ENCODE results near the gene SGSM2. TPM values are rescaled to one million over a fixed set of nuclear protein-coding genes. Genes with fewer than 3 reads are reported as not detected.

SGSM2 gene
- total and polyA plus RNA-seq, 2 donors (not counting 1 experiment from before 2014, with no cell fraction given): 139 to 181 TPM

GRCh38 chr17:2388020-2388682 lies 50.9 kb downstream of the SGSM2 start:
- no peaks in the 10 kb centered on the region for H3K27me3 ChIP-seq (replicated peaks in 1 of 4; ENCODE audit: control extremely low read depth in 1 of 4, control insufficient read depth in 3 of 4, insufficient read depth in 4 of 4, low read length in 3 of 4)
- H3K9me3 ChIP-seq (ENCODE audit: control extremely low read depth in 1 of 3, control insufficient read depth in 2 of 3, insufficient read depth in 1 of 3, low read length in 2 of 3): no peaks in the 10 kb centered on the region
- intact Hi-C loops (cut with micrococcal nuclease): no loop called here
- peaks cover 19 to 24% of the 10 kb centered on the region in 2 donors for H3K4me1 ChIP-seq (ENCODE audit: control insufficient read depth in 2 of 2, insufficient read depth in 2 of 2, low read length in 2 of 2)
- H3K79me2 ChIP-seq (ENCODE audit: control insufficient read depth, insufficient read depth, low read length): peaks cover 81% of the 10 kb centered on the region
- no peak overlapping the region for H3K4me2 ChIP-seq (replicated peaks; ENCODE audit: low read depth, low read length, poor library complexity, severe bottlenecking)
- CTCF ChIA-PET: interaction anchor here (14.1 kb wide), 1 partner anchor 26 kb away, joined by 650 read pairs; no protein-coding TSS in a partner anchor
- ATAC-seq (ENCODE audit: low read depth): no peak
- DNase-seq: no peak
- no peak overlapping the region for H3K27ac ChIP-seq (ENCODE audit: low read length in 2 of 2)
- no peak overlapping the region for H3K4me3 ChIP-seq (ENCODE audit: control extremely low read depth in 1 of 5, extremely low read depth in 1 of 5, insufficient read depth in 1 of 5, low read depth in 2 of 5, low read length in 4 of 5)
- TF ChIP-seq CTCF (IDR thresholded peaks at IDR 0.05) (no peak), EZH2 (IDR thresholded peaks at IDR 0.05; ENCODE audit: borderline replicate concordance, insufficient read depth, low read depth, low read length, poor library complexity, severe bottlenecking) (no peak)
- Mint-ChIP-seq H3K4me3 (no peak overlapping the region), H3K4me1 (peaks cover 28% of the 10 kb centered on the region), H3K9me3 (ENCODE audit: insufficient read depth) (no peaks in the 10 kb centered on the region), H3K27me3 (no peaks in the 10 kb centered on the region), H3K27ac (no peak overlapping the region)
- 95% methylated on average over 21 of the region's 21 CpGs for WGBS (ENCODE audit: insufficient coverage)
- no peak overlapping the region for H2AFZ ChIP-seq (ENCODE audit: insufficient read depth, low read depth, low read length, poor library complexity, severe bottlenecking)
- POLR2A ChIA-PET: no interaction called here
- H3K36me3 ChIP-seq (replicated peaks in 1 of 2; ENCODE audit: control extremely low read depth in 1 of 2, control insufficient read depth in 1 of 2, extremely low read depth in 1 of 2, insufficient read depth in 2 of 2, low read length in 1 of 2): peaks cover 0 to 25% of the 10 kb centered on the region in 2 experiments
- peaks cover 60% of the 10 kb centered on the region for H4K20me1 ChIP-seq (ENCODE audit: control insufficient read depth, insufficient read depth, low read length, poor library complexity, severe bottlenecking)
- no peak overlapping the region for H3K9ac ChIP-seq (ENCODE audit: low read length)

GRCh38 chr17:2388683-2389055 lies 51.4 kb downstream of the SGSM2 start:
- H3K9me3 Mint-ChIP-seq (ENCODE audit: insufficient read depth): no peaks in the 10 kb centered on the region
- Histone ChIP-seq H2AFZ (ENCODE audit: insufficient read depth, low read depth, low read length, poor library complexity, severe bottlenecking) (no peak overlapping the region), H3K4me1 (ENCODE audit: control insufficient read depth in 2 of 2, insufficient read depth in 2 of 2, low read length in 2 of 2) (peaks cover 19 to 24% of the 10 kb centered on the region in 2 donors), H3K9me3 (ENCODE audit: control extremely low read depth in 1 of 3, control insufficient read depth in 2 of 3, insufficient read depth in 1 of 3, low read length in 2 of 3) (no peaks in the 10 kb centered on the region), H3K79me2 (ENCODE audit: control insufficient read depth, insufficient read depth, low read length) (peaks cover 76% of the 10 kb centered on the region), H4K20me1 (ENCODE audit: control insufficient read depth, insufficient read depth, low read length, poor library complexity, severe bottlenecking) (peaks cover 55% of the 10 kb centered on the region), H3K4me2 (replicated peaks; ENCODE audit: low read depth, low read length, poor library complexity, severe bottlenecking) (no peak overlapping the region), H3K36me3 (replicated peaks in 1 of 2; ENCODE audit: control extremely low read depth in 1 of 2, control insufficient read depth in 1 of 2, extremely low read depth in 1 of 2, insufficient read depth in 2 of 2, low read length in 1 of 2) (peaks cover 0 to 25% of the 10 kb centered on the region in 2 experiments), H3K4me3 (ENCODE audit: control extremely low read depth in 1 of 5, extremely low read depth in 1 of 5, insufficient read depth in 1 of 5, low read depth in 2 of 5, low read length in 4 of 5) (no peak overlapping the region), H3K9ac (ENCODE audit: low read length) (no peak overlapping the region), H3K27me3 (replicated peaks in 1 of 4; ENCODE audit: control extremely low read depth in 1 of 4, control insufficient read depth in 3 of 4, insufficient read depth in 4 of 4, low read length in 3 of 4) (no peaks in the 10 kb centered on the region), H3K27ac (ENCODE audit: low read length in 2 of 2) (no peak overlapping the region)
- no peak overlapping the region for H3K4me3 Mint-ChIP-seq
- H3K27ac Mint-ChIP-seq: peak overlapping the region; percentile 59
- WGBS (ENCODE audit: insufficient coverage): 95% methylated on average over 12 of the region's 15 CpGs
- intact Hi-C loops (cut with micrococcal nuclease): no loop called here
- no peak for DNase-seq
- ChIA-PET POLR2A (no interaction called here), CTCF (interaction anchor here (14.1 kb wide), 1 partner anchor 26 kb away, joined by 650 read pairs; no protein-coding TSS in a partner anchor)
- peaks cover 29% of the 10 kb centered on the region for H3K4me1 Mint-ChIP-seq
- H3K27me3 Mint-ChIP-seq: no peaks in the 10 kb centered on the region
- ATAC-seq (ENCODE audit: low read depth): no peak
- no peak for TF ChIP-seq CTCF (IDR thresholded peaks at IDR 0.05)
- TF ChIP-seq EZH2 (IDR thresholded peaks at IDR 0.05; ENCODE audit: borderline replicate concordance, insufficient read depth, low read depth, low read length, poor library complexity, severe bottlenecking): no peak
